GM18511 (cell line): ENCODE data around the gene NFKB1.

ENCODE experiments used
- ATAC-seq: cut with Tn5 transposase; IDR thresholded peaks from one replicate; pipeline ENCODE4 v1.9.1; 2021; ENCODE audit warnings: mild to moderate bottlenecking, moderate library complexity; ENCODE audit not compliant: unreplicated experiment

NFKB1 gene

GRCh38 chr4:102620697-102621497, 119.7 kb downstream of the NFKB1 start:
- ATAC-seq: peak; percentile 46

GRCh38 chr4:102623622-102624021, 122.5 kb downstream of the NFKB1 start:
- no peak for ATAC-seq

GRCh38 chr4:102624505-102624904, 123.3 kb downstream of the NFKB1 start:
- ATAC-seq: no peak

- ATAC-seq: peak; percentile 93
These were observed 124.2 kb downstream of the NFKB1 start for GRCh38 chr4:102625232-102625930.

- no peak for ATAC-seq
These were observed 126.8 kb downstream of the NFKB1 start for GRCh38 chr4:102627831-102628523.

GRCh38 chr4:102629673-102630072, 128.5 kb downstream of the NFKB1 start:
- no peak for ATAC-seq

- ATAC-seq: no peak
These were observed 130.5 kb downstream of the NFKB1 start for GRCh38 chr4:102631616-102632015.

- no peak for ATAC-seq
These were observed 131.3 kb downstream of the NFKB1 start for GRCh38 chr4:102632241-102633065.

GRCh38 chr4:102633100-102633499, 131.9 kb downstream of the NFKB1 start:
- ATAC-seq: no peak

GRCh38 chr4:102637391-102637790, 136.2 kb downstream of the NFKB1 start:
- ATAC-seq: no peak

GRCh38 chr4:102638621-102639020, 137.5 kb downstream of the NFKB1 start:
- no peak for ATAC-seq

GRCh38 chr4:102639598-102639997, 138.4 kb downstream of the NFKB1 start:
- ATAC-seq: no peak

GRCh38 chr4:102640669-102641068, 139.5 kb downstream of the NFKB1 start:
- no peak for ATAC-seq

- no peak for ATAC-seq
These were observed 140.6 kb downstream of the NFKB1 start for GRCh38 chr4:102641793-102642192.

- ATAC-seq: no peak
These were observed 141.6 kb downstream of the NFKB1 start for GRCh38 chr4:102642631-102643298.

GRCh38 chr4:102647117-102647516, 146.0 kb downstream of the NFKB1 start:
- ATAC-seq: no peak

GRCh38 chr4:102657206-102657605, 156.0 kb downstream of the NFKB1 start:
- no peak for ATAC-seq

- no peak for ATAC-seq
These were observed 161.9 kb downstream of the NFKB1 start for GRCh38 chr4:102663073-102663472.

- ATAC-seq: no peak
These were observed 164.4 kb downstream of the NFKB1 start for GRCh38 chr4:102665527-102665926.
